GM12878 (cell line): ENCODE data around the gene PTPRM. TPM values are rescaled to one million over a fixed set of nuclear protein-coding genes. Genes with fewer than 3 reads are reported as not detected.

Source experiments
- ATAC-seq: fragments of 200-7000 bp; cut with Tn5 transposase; 3 replicates; pipeline ENCODE4 v1.9.1; 2020; ENCODE audit warnings: mild to moderate bottlenecking, moderate library complexity
- BruUV-seq: library from RNA; stranded (reverse); fragments of 400-500 nt; replicated peaks from 2 replicates; lab custom pipeline; 2021; lab: Mats Ljungman, UMichigan
- CTCF ChIA-PET: fragments of 300-600 bp; sonication (Branson Sonifier 250); formaldehyde crosslinking; extraction: SDS; loops from one replicate; lab custom pipeline; 2021; ENCODE audit warnings: inconsistent platforms; lab: Yijun Ruan, JAX
- POLR2A ChIA-PET: fragments of 350-600 bp; formaldehyde crosslinking; extraction: SDS; loops from one replicate; lab custom pipeline; 2021; ENCODE audit warnings: inconsistent platforms; lab: Charles Lee
- RAD21 ChIA-PET: fragments of 300-600 bp; sonication (Branson Sonifier 250); formaldehyde crosslinking; loops from one replicate; lab custom pipeline; 2023; ENCODE audit warnings: antibody characterized with exemption; ENCODE audit not compliant: unreplicated experiment; lab: Charles Lee
- SMC1A ChIA-PET: fragments of 300-600 bp; sonication (Branson Sonifier 250); formaldehyde crosslinking; loops from one replicate; lab custom pipeline; 2023; ENCODE audit not compliant: unreplicated experiment, uncharacterized antibody; lab: Charles Lee
- DNase-seq: peaks from one replicate; pipeline ENCODE4 v3.0.0-alpha.2; 2011; ENCODE audit warnings: low read depth, low spot score
- FAIRE-seq: peaks from 3 replicates; lab custom pipeline; 2011; peaks lifted over from hg19 to GRCh38; lab: Jason Lieb, UNC
- H2AFZ ChIP-seq: 2 replicates; pipeline ENCODE4 v1.6.0; 2011; ENCODE audit warnings: low read depth, low read length, control low read depth; ENCODE audit not compliant: control insufficient read depth
- H3K27ac ChIP-seq: 2 replicates; pipeline ENCODE4 v1.5.1; 2011; ENCODE audit warnings: control low read depth; ENCODE audit not compliant: control insufficient read depth, insufficient read depth
- H3K27me3 ChIP-seq, 2 experiments: replicated peaks in 1 of 2; 2 replicates each; pipeline versions ENCODE4 v1.6.0 to v1.6.1; 2011; ENCODE audit warnings: low read length in 1 of 2; ENCODE audit not compliant: control insufficient read depth in 2 of 2, insufficient read depth in 2 of 2
- H3K36me3 ChIP-seq, 2 experiments: 2 replicates each; pipeline ENCODE4 v1.5.1; 2011; ENCODE audit warnings: low read length in 1 of 2; ENCODE audit not compliant: control insufficient read depth in 2 of 2, insufficient read depth in 2 of 2
- H3K4me1 ChIP-seq: 2 replicates; pipeline ENCODE4 v1.6.1; 2011; ENCODE audit warnings: mild to moderate bottlenecking, low read length, moderate library complexity, mixed read lengths; ENCODE audit not compliant: control insufficient read depth, insufficient read depth
- H3K4me2 ChIP-seq: 2 replicates; pipeline ENCODE4 v1.6.0; 2011; ENCODE audit warnings: control low read depth; ENCODE audit not compliant: control insufficient read depth, insufficient read depth
- H3K4me3 ChIP-seq: fragments of 200-600 bp; sonication (generic); 2 replicates; pipeline ENCODE4 v1.5.1; 2016
- H3K79me2 ChIP-seq: 2 replicates; pipeline ENCODE4 v1.6.0; 2011; ENCODE audit warnings: low read length; ENCODE audit not compliant: control insufficient read depth, insufficient read depth
- H3K9ac ChIP-seq: 2 replicates; pipeline ENCODE4 v1.8.0; 2011; ENCODE audit warnings: low read length, control low read depth, mixed read lengths; ENCODE audit not compliant: control insufficient read depth, insufficient read depth
- H3K9me3 ChIP-seq: replicated peaks from 3 replicates; pipeline ENCODE4 v1.5.1; 2011; ENCODE audit warnings: mild to moderate bottlenecking, low read length; ENCODE audit not compliant: control insufficient read depth, insufficient read depth
- H4K20me1 ChIP-seq: 2 replicates; pipeline ENCODE4 v1.6.0; 2011; ENCODE audit not compliant: control insufficient read depth, insufficient read depth
- EP300 ChIP-seq, 2 experiments: fragments of 150-350 bp in 1 of 2; IDR thresholded peaks; 2 replicates each; pipeline ENCODE4 v1.6.1; 2011 to 2012; ENCODE audit warnings: low read depth in 2 of 2, low read length in 2 of 2, borderline replicate concordance in 1 of 2, improper control_type of control experiment in 1 of 2, inconsistent platforms in 1 of 2; ENCODE audit not compliant: control insufficient read depth in 1 of 2
- GATAD2B ChIP-seq: fragments of 450-650 bp; conservative IDR thresholded peaks from 2 replicates; pipeline ENCODE4 v1.6.1; 2017; ENCODE audit warnings: low read depth, mild to moderate bottlenecking, moderate library complexity
- in situ Hi-C: fragments of 300-500 bp; cut with MboI; formaldehyde crosslinking; loops from 9 replicates; pipeline ENCODE4 v1.14.3; 2018; ENCODE audit warnings: mixed read lengths
- intact Hi-C: fragments of 100-400 bp; cut with micrococcal nuclease; formaldehyde crosslinking; loops from one replicate; pipeline ENCODE4 v1.14.2; 2022; ENCODE audit not compliant: unreplicated experiment
- polyA plus RNA-seq, 11 experiments: library from polyadenylated mRNA; depleted of rRNA in 4 of 11; unstranded in 6 of 11; stranded (reverse) in 5 of 11; fragments of >200 nt; fragmentation: Nextera tagmentation in 4 of 11; fragmentation: Illumina TruSeq in 1 of 11; extraction: Ambion mirVana in 4 of 11; extraction: Trizol in 1 of 11; gene quantifications; 1 replicate in 1 of 11; 2 replicates in 10 of 11; pipeline versions ENCODE4 v1.2.1 to v1.2.3, GENCODE V29; 2011 to 2016; ENCODE audit warnings: inconsistent platforms in 2 of 11, missing spikeins in 2 of 11, low read depth in 1 of 11
- total RNA-seq, 4 experiments: library from RNA; depleted of rRNA in 3 of 4; stranded (reverse); fragments of >200 nt in 3 of 4; fragmentation: Illumina TruSeq in 1 of 4; extraction: Trizol in 1 of 4; gene quantifications; 2 replicates each; pipeline versions ENCODE4 v1.2.1 to v1.2.3, GENCODE V29; 2013 to 2021
- TF ChIP-seq, protein P1 (sequence below): IDR thresholded peaks from 2 replicates; pipeline ENCODE4 v1.6.1; 2011; ENCODE audit warnings: borderline replicate concordance, low read depth, mild to moderate bottlenecking, moderate library complexity, mixed read lengths, low read length; ENCODE audit not compliant: insufficient read depth; ENCODE audit errors: extremely low read length
- TF ChIP-seq, protein P2 (sequence below): fragments of 450-650 bp; IDR thresholded peaks from 2 replicates; pipeline ENCODE4 v1.6.1; 2017; ENCODE audit warnings: antibody characterized with exemption, mild to moderate bottlenecking, moderate library complexity
- TF ChIP-seq, protein P3 (sequence below): IDR thresholded peaks from 2 replicates; pipeline ENCODE4 v1.6.1; 2011; ENCODE audit warnings: low read depth, mild to moderate bottlenecking, low read length, moderate library complexity, borderline replicate concordance; ENCODE audit errors: extremely low read depth
- TF ChIP-seq, protein P4 (sequence below): fragments of 450-650 bp; conservative IDR thresholded peaks from 2 replicates; pipeline ENCODE4 v1.6.1; 2017; ENCODE audit warnings: mild to moderate bottlenecking, moderate library complexity

The PTPRM gene
- total and polyA plus RNA-seq, 10 of the 15 experiments (the other 5 are each of a cell fraction or from before 2014, with no cell fraction given): 0.07 to 22.6 (median 0.60) TPM

DNA sequence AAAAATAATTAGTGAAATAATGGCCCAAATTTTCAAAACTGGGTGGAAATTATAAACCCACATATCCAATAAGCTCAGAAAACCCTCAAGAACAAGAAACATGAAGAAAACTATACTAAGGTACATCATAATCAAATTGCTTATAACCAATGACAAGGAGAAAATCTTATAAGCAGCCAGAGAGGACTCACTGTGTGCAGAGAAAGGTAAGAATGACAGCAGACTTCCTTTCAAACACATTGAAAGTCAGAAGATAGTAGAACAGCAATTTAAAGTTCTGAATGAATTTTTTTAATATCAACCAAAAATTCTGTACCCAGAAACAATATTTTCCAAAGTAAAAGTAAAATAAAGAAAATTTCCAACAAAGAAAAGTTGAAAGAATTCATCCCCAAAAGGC lies 844.4 kb downstream of the PTPRM start:
- TF ChIP-seq, protein P1, sequence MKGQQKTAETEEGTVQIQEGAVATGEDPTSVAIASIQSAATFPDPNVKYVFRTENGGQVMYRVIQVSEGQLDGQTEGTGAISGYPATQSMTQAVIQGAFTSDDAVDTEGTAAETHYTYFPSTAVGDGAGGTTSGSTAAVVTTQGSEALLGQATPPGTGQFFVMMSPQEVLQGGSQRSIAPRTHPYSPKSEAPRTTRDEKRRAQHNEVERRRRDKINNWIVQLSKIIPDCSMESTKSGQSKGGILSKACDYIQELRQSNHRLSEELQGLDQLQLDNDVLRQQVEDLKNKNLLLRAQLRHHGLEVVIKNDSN: no peak
- no peak for TF ChIP-seq EP300 (IDR thresholded peaks at IDR 0.05; ENCODE audit: borderline replicate concordance in 1 of 2, control insufficient read depth in 1 of 2, low read depth in 2 of 2, low read length in 2 of 2)
- TF ChIP-seq, protein P2, sequence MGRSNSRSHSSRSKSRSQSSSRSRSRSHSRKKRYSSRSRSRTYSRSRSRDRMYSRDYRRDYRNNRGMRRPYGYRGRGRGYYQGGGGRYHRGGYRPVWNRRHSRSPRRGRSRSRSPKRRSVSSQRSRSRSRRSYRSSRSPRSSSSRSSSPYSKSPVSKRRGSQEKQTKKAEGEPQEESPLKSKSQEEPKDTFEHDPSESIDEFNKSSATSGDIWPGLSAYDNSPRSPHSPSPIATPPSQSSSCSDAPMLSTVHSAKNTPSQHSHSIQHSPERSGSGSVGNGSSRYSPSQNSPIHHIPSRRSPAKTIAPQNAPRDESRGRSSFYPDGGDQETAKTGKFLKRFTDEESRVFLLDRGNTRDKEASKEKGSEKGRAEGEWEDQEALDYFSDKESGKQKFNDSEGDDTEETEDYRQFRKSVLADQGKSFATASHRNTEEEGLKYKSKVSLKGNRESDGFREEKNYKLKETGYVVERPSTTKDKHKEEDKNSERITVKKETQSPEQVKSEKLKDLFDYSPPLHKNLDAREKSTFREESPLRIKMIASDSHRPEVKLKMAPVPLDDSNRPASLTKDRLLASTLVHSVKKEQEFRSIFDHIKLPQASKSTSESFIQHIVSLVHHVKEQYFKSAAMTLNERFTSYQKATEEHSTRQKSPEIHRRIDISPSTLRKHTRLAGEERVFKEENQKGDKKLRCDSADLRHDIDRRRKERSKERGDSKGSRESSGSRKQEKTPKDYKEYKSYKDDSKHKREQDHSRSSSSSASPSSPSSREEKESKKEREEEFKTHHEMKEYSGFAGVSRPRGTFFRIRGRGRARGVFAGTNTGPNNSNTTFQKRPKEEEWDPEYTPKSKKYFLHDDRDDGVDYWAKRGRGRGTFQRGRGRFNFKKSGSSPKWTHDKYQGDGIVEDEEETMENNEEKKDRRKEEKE: no peak
- TF ChIP-seq GATAD2B: no peak
- TF ChIP-seq, protein P3, sequence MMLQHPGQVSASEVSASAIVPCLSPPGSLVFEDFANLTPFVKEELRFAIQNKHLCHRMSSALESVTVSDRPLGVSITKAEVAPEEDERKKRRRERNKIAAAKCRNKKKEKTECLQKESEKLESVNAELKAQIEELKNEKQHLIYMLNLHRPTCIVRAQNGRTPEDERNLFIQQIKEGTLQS: no peak
- TF ChIP-seq, protein P4, sequence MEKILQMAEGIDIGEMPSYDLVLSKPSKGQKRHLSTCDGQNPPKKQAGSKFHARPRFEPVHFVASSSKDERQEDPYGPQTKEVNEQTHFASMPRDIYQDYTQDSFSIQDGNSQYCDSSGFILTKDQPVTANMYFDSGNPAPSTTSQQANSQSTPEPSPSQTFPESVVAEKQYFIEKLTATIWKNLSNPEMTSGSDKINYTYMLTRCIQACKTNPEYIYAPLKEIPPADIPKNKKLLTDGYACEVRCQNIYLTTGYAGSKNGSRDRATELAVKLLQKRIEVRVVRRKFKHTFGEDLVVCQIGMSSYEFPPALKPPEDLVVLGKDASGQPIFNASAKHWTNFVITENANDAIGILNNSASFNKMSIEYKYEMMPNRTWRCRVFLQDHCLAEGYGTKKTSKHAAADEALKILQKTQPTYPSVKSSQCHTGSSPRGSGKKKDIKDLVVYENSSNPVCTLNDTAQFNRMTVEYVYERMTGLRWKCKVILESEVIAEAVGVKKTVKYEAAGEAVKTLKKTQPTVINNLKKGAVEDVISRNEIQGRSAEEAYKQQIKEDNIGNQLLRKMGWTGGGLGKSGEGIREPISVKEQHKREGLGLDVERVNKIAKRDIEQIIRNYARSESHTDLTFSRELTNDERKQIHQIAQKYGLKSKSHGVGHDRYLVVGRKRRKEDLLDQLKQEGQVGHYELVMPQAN: no peak
- TF ChIP-seq, all 136 proteins: peak for 0
- SMC1A ChIA-PET: no interaction called here

More for the DNA sequence above, 844.4 kb downstream of the PTPRM start:
- no peak overlapping the region for H2AFZ ChIP-seq
- DNase-seq: no peak
- FAIRE-seq: no peak
- CTCF ChIA-PET: no interaction called here
- RAD21 ChIA-PET: no interaction called here
- no peak overlapping the region for H3K27ac ChIP-seq
- no peaks in the 10 kb centered on the region; the same call in 2 of the 3 replicates for H3K9me3 ChIP-seq
- BruUV-seq: no TSS peak
- H4K20me1 ChIP-seq: no peaks in the 10 kb centered on the region
- H3K27me3 ChIP-seq: no peaks in the 10 kb centered on the region
- H3K4me3 ChIP-seq: no peak overlapping the region
- no peak overlapping the region for H3K9ac ChIP-seq
- intact Hi-C loops (no loop called here), in situ Hi-C loops (no loop called here)
- H3K4me1 ChIP-seq: no peaks in the 10 kb centered on the region
- H3K79me2 ChIP-seq: no peaks in the 10 kb centered on the region
- no peak overlapping the region for H3K4me2 ChIP-seq
- POLR2A ChIA-PET: no interaction called here
- no peaks in the 10 kb centered on the region for H3K36me3 ChIP-seq
- no peak for ATAC-seq
